NT2/D1 (cell line): ENCODE results near the gene ERN1.
A peak's percentile ranks its signal among the peaks of the same experiment; 100 is the strongest.
"Not testable (repeated sequence)": the region's sequence is repeated elsewhere in the genome, so short reads cannot be mapped to it uniquely, and the experiment has no call there.

Experiments
- DNase-seq: peaks from one replicate; pipeline ENCODE4 v3.0.0-alpha.2; 2011; ENCODE audit warnings: low read depth, low spot score
- H3K27me3 ChIP-seq: 2 replicates; pipeline ENCODE4 v1.6.0; 2011; ENCODE audit warnings: mild to moderate bottlenecking; ENCODE audit not compliant: insufficient read length, insufficient read depth
- H3K36me3 ChIP-seq: 2 replicates; pipeline ENCODE4 v1.6.1; 2011; ENCODE audit warnings: mild to moderate bottlenecking, low read length, mixed read lengths; ENCODE audit not compliant: insufficient read depth, insufficient read length
- H3K4me1 ChIP-seq: 2 replicates; pipeline ENCODE4 v1.5.1; 2011; ENCODE audit not compliant: insufficient read depth, insufficient read length
- H3K4me3 ChIP-seq: 2 replicates; pipeline ENCODE4 v1.5.1; 2011; ENCODE audit warnings: low read depth; ENCODE audit not compliant: insufficient read length
- H3K9ac ChIP-seq: 2 replicates; pipeline ENCODE4 v1.6.0; 2011; ENCODE audit warnings: low read depth; ENCODE audit not compliant: insufficient read length
- H3K9me3 ChIP-seq: 2 replicates; pipeline ENCODE4 v1.5.1; 2011; ENCODE audit warnings: mild to moderate bottlenecking, low read length; ENCODE audit not compliant: insufficient read depth
- SUZ12 ChIP-seq: IDR thresholded peaks from 2 replicates; pipeline ENCODE4 v1.6.1; 2011; ENCODE audit not compliant: insufficient read length, insufficient read depth; ENCODE audit errors: extremely low read depth
- YY1 ChIP-seq: IDR thresholded peaks from 2 replicates; pipeline ENCODE4 v1.6.1; 2011; ENCODE audit not compliant: insufficient read length, insufficient read depth
- ZNF274 ChIP-seq: IDR thresholded peaks from 2 replicates; pipeline ENCODE4 v1.6.1; 2011; ENCODE audit warnings: mild to moderate bottlenecking, low read depth, low read length

ERN1 gene

DNA sequence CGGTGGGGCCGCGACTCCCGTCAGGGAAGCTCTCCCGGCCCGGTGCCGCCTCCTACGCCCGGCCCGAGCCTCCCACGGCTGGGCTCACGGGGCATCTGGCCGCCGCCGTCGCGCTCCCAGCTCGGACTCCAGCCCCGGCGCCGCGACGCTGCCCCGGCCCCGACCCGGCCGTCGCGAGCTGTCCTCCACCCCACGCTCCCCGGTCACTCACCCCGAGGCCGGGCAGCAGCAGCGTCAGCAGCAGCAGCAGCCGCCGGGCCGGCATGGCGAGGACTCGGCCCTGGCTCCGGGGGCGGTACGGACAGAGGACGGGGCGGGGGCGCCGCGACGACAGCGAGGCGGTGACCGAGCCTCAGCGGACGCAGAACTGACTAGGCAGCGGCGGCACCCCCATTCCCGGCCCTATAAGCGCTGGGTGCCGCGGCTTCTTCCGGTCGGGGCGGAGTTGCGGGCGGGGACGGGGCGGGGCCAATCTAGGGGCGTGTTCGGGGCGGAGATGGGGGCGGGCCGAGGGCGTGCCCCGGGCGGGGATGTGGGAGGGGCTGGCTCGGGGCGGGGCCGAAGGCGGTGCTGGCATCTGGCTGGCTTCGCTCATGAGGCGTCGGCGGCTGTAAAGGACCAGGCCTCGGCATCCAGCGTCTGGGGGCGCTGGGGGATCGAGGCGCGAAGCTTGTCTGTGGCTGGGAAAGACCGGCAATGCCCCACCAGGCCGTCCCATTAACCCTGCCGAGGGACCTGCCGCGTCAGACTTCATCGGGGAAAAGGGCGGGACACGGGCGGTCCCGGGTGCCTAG, at the start of gene ERN1:
Gene ERN1, minus strand, starts transcription at position 380 of the 794 bp plus-strand sequence. Its CDS starts 115 bp downstream, at position 265.
- Histone ChIP-seq H3K4me3 (peak within 1 kb of the TSS; percentile 86), H3K36me3 (no peaks in the 10 kb centered on the region), H3K4me1 (no peaks in the 10 kb centered on the region), H3K9ac (peak within 1 kb of the TSS; percentile 91), H3K27me3 (peaks cover 32% of the 10 kb centered on the region), H3K9me3 (no peaks in the 10 kb centered on the region)
- no peak for TF ChIP-seq ZNF274
- peak; percentile 73 for DNase-seq

- not testable (repeated sequence) for H3K4me1 ChIP-seq, DNase-seq, H3K9me3 ChIP-seq, H3K9ac ChIP-seq, H3K4me3 ChIP-seq, H3K27me3 ChIP-seq
- peaks cover 16% of the 10 kb centered on the region for H3K36me3 ChIP-seq
Observed at GRCh38 chr17:64179024-64179423, 49.1 kb upstream of the ERN1 start.

GRCh38 chr17:64178011-64178825, 48.3 kb upstream of the ERN1 start:
- Histone ChIP-seq H3K36me3 (peaks cover 16% of the 10 kb centered on the region), H3K4me1 (peaks cover 4% of the 10 kb centered on the region), H3K9me3 (no peaks in the 10 kb centered on the region; the same call in 1 of the 2 replicates), H3K27me3 (no peaks in the 10 kb centered on the region), H3K4me3 (no peak overlapping the region), H3K9ac (no peak overlapping the region)
- no peak for DNase-seq
- TF ChIP-seq SUZ12 (no peak), ZNF274 (no peak), YY1 (no peak)

DNA sequence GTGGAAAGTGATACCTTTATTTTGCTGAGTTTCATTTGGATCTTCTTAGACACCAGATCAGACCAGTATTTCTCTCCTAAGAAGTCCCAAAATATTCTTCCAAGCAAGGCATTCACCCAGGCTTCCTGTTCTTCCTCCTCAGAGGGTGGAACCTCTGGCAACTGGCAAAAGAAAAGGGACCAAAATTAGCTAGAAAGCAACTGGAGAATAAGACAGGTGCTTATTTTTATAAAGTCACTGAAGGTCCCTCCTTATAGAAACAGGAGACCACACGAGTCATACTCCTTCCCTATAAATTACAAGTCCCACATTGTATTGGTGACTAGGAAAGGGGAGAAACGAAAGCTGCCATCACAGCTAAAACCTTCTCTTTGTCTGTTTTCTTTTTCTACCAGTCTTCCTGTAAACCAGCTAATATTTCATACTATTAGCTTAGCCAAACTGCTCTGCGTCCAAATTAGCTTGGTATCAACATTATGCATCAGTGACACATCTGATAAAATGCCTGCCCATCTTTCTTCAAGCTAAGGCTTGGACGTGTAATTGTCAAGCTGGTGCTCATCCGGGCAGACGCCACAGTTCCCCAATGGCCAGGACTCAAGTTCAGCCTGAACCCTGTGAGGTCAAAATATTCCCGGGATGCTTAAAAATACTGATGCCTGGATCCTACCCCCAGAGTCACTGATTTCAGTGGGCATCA, 47.5 kb upstream of the ERN1 start:
- no peak for TF ChIP-seq SUZ12
- TF ChIP-seq YY1: no peak
- no peak for TF ChIP-seq ZNF274
- no peaks in the 10 kb centered on the region for H3K27me3 ChIP-seq
- H3K4me1 ChIP-seq: peaks cover 4% of the 10 kb centered on the region
- H3K36me3 ChIP-seq: peaks cover 16% of the 10 kb centered on the region
- H3K4me3 ChIP-seq: no peak overlapping the region
- no peaks in the 10 kb centered on the region; the same call in 1 of the 2 replicates for H3K9me3 ChIP-seq
- H3K9ac ChIP-seq: no peak overlapping the region
- DNase-seq: no peak

DNA sequence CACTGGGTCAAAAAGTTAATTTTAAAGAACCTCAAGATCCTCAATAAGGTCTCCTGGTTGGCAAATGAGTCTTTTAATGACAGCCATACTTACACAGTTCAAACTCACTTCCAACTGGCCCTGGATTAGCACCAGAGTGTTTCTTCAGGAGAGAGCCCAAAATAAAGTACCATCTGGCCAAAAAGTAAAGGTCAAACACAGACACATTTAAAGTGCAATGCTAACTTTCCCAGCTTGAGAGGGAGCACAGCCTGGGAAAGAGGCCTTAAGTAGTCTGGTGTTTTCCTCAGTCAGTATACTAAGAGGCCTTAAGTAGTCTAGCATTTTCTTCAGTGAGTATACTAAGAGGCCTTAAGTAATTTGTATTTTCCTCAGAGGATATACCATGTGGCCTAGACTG, 46.6 kb upstream of the ERN1 start:
- Histone ChIP-seq H3K4me3 (no peak overlapping the region), H3K9ac (no peak overlapping the region), H3K4me1 (peaks cover 4% of the 10 kb centered on the region), H3K9me3 (no peaks in the 10 kb centered on the region; the same call in 1 of the 2 replicates), H3K27me3 (no peaks in the 10 kb centered on the region), H3K36me3 (peaks cover 16% of the 10 kb centered on the region)
- TF ChIP-seq SUZ12: no peak
- no peak for TF ChIP-seq YY1
- no peak for TF ChIP-seq ZNF274
- no peak for DNase-seq

DNA sequence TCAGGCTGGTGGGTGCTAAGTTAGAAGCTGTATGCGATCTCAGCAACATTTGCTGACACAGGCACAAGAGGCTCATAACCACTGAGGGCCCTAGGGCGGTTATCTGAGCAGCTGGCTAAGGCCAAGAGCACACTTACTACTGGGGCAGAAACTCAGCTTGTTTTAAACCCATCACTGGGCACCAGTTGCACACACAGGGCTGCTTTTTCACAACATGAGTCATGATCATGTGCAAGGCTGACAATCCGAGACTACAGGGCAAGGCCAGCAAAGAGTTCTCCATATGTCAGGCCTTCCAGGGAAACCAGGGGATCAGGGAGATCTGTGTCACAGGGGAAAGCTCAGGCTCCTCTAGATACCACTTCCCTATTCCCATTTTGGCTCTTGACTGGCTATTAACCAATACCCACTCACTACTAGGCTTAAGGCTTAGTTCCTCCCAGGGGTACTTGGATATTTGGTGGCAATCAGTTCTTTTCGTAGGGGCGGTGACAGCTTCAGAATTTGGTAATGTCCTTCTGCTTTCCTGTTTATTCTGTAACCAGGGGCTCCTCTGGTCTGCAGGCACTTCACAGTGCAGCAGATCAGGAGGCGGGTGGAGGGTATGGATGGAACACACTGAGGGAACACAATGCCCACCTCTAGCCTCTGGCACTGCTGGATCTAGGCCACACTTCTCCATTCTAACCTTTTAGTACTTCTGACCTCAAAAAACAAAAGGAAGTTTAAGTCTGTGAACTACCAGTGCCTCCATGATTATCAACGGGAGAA, 44.9 kb upstream of the ERN1 start:
- Histone ChIP-seq H3K4me1 (peaks cover 4% of the 10 kb centered on the region), H3K36me3 (peaks cover 16% of the 10 kb centered on the region), H3K9ac (no peak overlapping the region), H3K9me3 (no peaks in the 10 kb centered on the region; the same call in 1 of the 2 replicates), H3K27me3 (no peaks in the 10 kb centered on the region), H3K4me3 (no peak overlapping the region)
- no peak for TF ChIP-seq YY1
- TF ChIP-seq ZNF274: no peak
- TF ChIP-seq SUZ12: no peak
- no peak for DNase-seq

GRCh38 chr17:64173646-64174045, 43.7 kb upstream of the ERN1 start:
- H3K4me1 ChIP-seq: peaks cover 4% of the 10 kb centered on the region
- no peaks in the 10 kb centered on the region for H3K27me3 ChIP-seq
- TF ChIP-seq ZNF274 (no peak), SUZ12 (no peak), YY1 (no peak)
- H3K9ac ChIP-seq: no peak overlapping the region
- no peaks in the 10 kb centered on the region for H3K9me3 ChIP-seq
- no peak for DNase-seq
- H3K36me3 ChIP-seq: peaks cover 13% of the 10 kb centered on the region
- H3K4me3 ChIP-seq: no peak overlapping the region
